ENCODE measurements around the gene CRIM1.

CRIM1 gene

GRCh38 chr2:36384454-36384853 is 28.9 kb downstream of the CRIM1 start:
- no peak overlapping the region for H3K4me3 ChIP-seq (ENCODE audit: control insufficient read depth, low read depth, low read length)
- no peak for TF ChIP-seq CTCF (IDR thresholded peaks at IDR 0.05; ENCODE audit: control insufficient read depth, insufficient read depth, low read depth, low read length, missing control alignments)
- DNase-seq (ENCODE audit: low read depth), result no peak

- TF ChIP-seq CTCF (IDR thresholded peaks at IDR 0.05; ENCODE audit: control insufficient read depth, insufficient read depth, low read depth, low read length, missing control alignments), result no peak
- DNase-seq (ENCODE audit: low read depth), result no peak
- H3K4me3 ChIP-seq (ENCODE audit: control insufficient read depth, low read depth, low read length), result no peak overlapping the region
Observed at GRCh38 chr2:36385603-36386002, 30.0 kb downstream of the CRIM1 start.

GRCh38 chr2:36387258-36387916 is 31.8 kb downstream of the CRIM1 start:
- TF ChIP-seq CTCF (IDR thresholded peaks at IDR 0.05; ENCODE audit: control insufficient read depth, insufficient read depth, low read depth, low read length, missing control alignments), result no peak
- no peak for DNase-seq (ENCODE audit: low read depth)
- H3K4me3 ChIP-seq (ENCODE audit: control insufficient read depth, low read depth, low read length), result no peak overlapping the region

- DNase-seq (ENCODE audit: low read depth), result no peak
- no peak overlapping the region for H3K4me3 ChIP-seq (ENCODE audit: control insufficient read depth, low read depth, low read length)
- TF ChIP-seq CTCF (IDR thresholded peaks at IDR 0.05; ENCODE audit: control insufficient read depth, insufficient read depth, low read depth, low read length, missing control alignments), result no peak
Observed at GRCh38 chr2:36388472-36388871, 32.9 kb downstream of the CRIM1 start.

GRCh38 chr2:36389091-36389564 is 33.5 kb downstream of the CRIM1 start:
- H3K4me3 ChIP-seq (ENCODE audit: control insufficient read depth, low read depth, low read length), result no peak overlapping the region
- no peak for TF ChIP-seq CTCF (IDR thresholded peaks at IDR 0.05; ENCODE audit: control insufficient read depth, insufficient read depth, low read depth, low read length, missing control alignments)
- DNase-seq (ENCODE audit: low read depth), result no peak

- no peak overlapping the region for H3K4me3 ChIP-seq (ENCODE audit: control insufficient read depth, low read depth, low read length)
- no peak for TF ChIP-seq CTCF (IDR thresholded peaks at IDR 0.05; ENCODE audit: control insufficient read depth, insufficient read depth, low read depth, low read length, missing control alignments)
- no peak for DNase-seq (ENCODE audit: low read depth)
Observed at GRCh38 chr2:36389577-36389976, 34.0 kb downstream of the CRIM1 start.
